A673 (cell line): ENCODE measurements around the gene TPI1.

Source experiments
- CTCF ChIP-seq: fragments of 300-800, 200-600 bp; sonication (generic); conservative IDR thresholded peaks from 2 replicates; pipeline ENCODE4 v1.5.1; 2017; ENCODE audit warnings: low read depth, mild to moderate bottlenecking, antibody characterized with exemption, low read length, moderate library complexity, mixed read lengths
- EZH2 ChIP-seq: fragments of 200-600 bp; sonication (generic); IDR thresholded peaks from 2 replicates; pipeline ENCODE4 v1.6.1; 2017; ENCODE audit warnings: borderline replicate concordance, low read depth, mild to moderate bottlenecking, mixed read lengths, antibody characterized with exemption, low read length; ENCODE audit not compliant: poor library complexity, severe bottlenecking

- TF ChIP-seq CTCF (no peak), EZH2 (no peak)
These were observed 43.1 kb upstream of the TPI1 start for GRCh38 chr12:6824085-6824775.
